Mucosa of descending colon (tissue), 3 donors: ENCODE results near the gene SCAP. TPM values are rescaled to one million over a fixed set of nuclear protein-coding genes. Genes with fewer than 3 reads are reported as not detected.

Source experiments
- ATAC-seq: fragments of 200-7000 bp; cut with Tn5 transposase; one replicate; pipeline ENCODE4 v1.9.1; 2020; ENCODE audit warnings: mild to moderate bottlenecking, moderate library complexity
- DNase-seq, 3 donors: peaks; one replicate each; pipeline ENCODE4 v3.0.0-alpha.2; 2020
- H3K36me3 ChIP-seq: fragments of 200-600 bp; one replicate; pipeline ENCODE4 v1.8.0; 2021; ENCODE audit warnings: low read depth, mild to moderate bottlenecking
- H3K4me1 ChIP-seq: fragments of 200-600 bp; one replicate; pipeline ENCODE4 v1.8.0; 2021; ENCODE audit warnings: low read depth, mild to moderate bottlenecking
- H3K4me3 ChIP-seq: fragments of 200-600 bp; one replicate; pipeline ENCODE4 v1.8.0; 2021; ENCODE audit warnings: mild to moderate bottlenecking
- H3K9me3 ChIP-seq: fragments of 200-600 bp; one replicate; pipeline ENCODE4 v1.8.0; 2021; ENCODE audit warnings: mild to moderate bottlenecking
- intact Hi-C, 2 donors: fragments of 100-400 bp; cut with DNase I in 1 of 2; cut with micrococcal nuclease in 1 of 2; formaldehyde crosslinking; loops; one replicate each; pipeline versions ENCODE4 v1.11.0 to v1.11.1; 2022; cut with DNase I, micrococcal nuclease
- total RNA-seq, 3 donors: library from RNA; stranded (reverse); fragmentation: NEBNext Ultra II Directional in 2 of 3; extraction: Animal tissue kit (Norgen Biotek cat#: 25700) in 2 of 3; gene quantifications; one replicate each; pipeline versions ENCODE4 v1.2.1 to v1.2.4, GENCODE V29; 2021 to 2023
- TF ChIP-seq, protein P1 (sequence below): fragments of 200-600 bp; IDR thresholded peaks from one replicate; pipeline ENCODE4 v1.8.0; 2022; ENCODE audit warnings: antibody characterized with exemption, mild to moderate bottlenecking
- donor health status: DM: no; HTN: no; CAD: no; lungs with moderate emphysema.
- donor health status: DM: no; HTN: no; CAD: no.
- donor health status: DM: no; HTN: yes; CAD: no.

The SCAP gene
- total RNA-seq, 3 donors from 2014 or later: 107 to 151 (median 115) TPM

DNA sequence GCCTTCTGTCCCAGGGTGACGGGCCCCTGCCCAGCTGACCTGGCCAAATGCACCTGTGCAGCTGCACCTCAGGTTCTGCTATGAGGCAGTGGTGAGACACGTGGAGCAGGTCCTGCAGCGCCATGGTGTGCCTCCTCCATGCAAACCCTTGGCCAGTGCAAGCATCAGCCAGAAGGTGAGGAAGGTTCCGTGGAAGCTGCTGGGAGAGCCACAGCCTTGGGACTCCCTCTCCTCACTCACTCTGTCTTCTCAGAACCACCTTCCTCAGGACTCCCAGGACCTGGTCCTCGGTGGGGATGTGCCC lies 63.3 kb downstream of the SCAP start:
- Histone ChIP-seq H3K36me3 (peaks cover 19% of the 10 kb centered on the region), H3K4me3 (no peak overlapping the region), H3K4me1 (no peaks in the 10 kb centered on the region), H3K9me3 (no peaks in the 10 kb centered on the region)
- ATAC-seq (no peak), DNase-seq (no peak)
- TF ChIP-seq, protein P1, sequence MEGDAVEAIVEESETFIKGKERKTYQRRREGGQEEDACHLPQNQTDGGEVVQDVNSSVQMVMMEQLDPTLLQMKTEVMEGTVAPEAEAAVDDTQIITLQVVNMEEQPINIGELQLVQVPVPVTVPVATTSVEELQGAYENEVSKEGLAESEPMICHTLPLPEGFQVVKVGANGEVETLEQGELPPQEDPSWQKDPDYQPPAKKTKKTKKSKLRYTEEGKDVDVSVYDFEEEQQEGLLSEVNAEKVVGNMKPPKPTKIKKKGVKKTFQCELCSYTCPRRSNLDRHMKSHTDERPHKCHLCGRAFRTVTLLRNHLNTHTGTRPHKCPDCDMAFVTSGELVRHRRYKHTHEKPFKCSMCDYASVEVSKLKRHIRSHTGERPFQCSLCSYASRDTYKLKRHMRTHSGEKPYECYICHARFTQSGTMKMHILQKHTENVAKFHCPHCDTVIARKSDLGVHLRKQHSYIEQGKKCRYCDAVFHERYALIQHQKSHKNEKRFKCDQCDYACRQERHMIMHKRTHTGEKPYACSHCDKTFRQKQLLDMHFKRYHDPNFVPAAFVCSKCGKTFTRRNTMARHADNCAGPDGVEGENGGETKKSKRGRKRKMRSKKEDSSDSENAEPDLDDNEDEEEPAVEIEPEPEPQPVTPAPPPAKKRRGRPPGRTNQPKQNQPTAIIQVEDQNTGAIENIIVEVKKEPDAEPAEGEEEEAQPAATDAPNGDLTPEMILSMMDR: no peak
- intact Hi-C loops: no loop called here

DNA sequence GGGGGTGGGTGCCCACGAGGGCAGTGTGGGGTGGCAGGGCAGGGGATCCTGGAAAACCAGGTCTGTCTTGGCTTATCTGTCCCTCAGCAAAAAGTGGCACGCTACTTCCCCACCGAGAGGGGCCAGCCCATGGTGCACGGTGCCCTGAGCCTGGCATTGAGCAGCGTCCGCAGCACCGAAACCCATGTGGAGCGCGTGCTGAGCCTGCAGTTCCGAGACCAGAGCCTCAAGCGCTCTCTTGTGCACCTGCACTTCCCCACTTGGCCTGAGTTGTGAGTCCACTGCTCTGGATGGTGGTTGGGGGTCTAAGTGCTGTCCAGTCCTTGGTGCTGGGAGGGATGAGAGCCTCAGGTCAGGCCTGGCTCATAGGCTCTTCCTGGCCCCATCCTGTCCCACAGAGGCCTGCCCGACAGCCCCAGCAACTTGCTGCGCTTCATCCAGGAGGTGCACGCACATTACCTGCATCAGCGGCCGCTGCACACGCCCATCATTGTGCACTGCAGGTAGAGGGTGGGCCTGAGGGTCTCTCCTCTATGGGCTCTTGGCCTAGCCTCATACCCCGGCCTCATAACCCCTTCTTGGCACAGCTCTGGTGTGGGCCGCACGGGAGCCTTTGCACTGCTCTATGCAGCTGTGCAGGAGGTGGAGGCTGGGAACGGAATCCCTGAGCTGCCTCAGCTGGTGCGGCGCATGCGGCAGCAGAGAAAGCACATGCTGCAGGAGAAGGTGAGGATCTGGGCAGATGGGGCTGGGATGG lies 63.9 kb downstream of the SCAP start:
- ATAC-seq (no peak), DNase-seq (no peak)
- Histone ChIP-seq H3K9me3 (no peaks in the 10 kb centered on the region), H3K4me3 (no peak overlapping the region), H3K4me1 (no peaks in the 10 kb centered on the region), H3K36me3 (peaks cover 19% of the 10 kb centered on the region)
- intact Hi-C loops: no loop called here
- TF ChIP-seq, protein P1: no peak

DNA sequence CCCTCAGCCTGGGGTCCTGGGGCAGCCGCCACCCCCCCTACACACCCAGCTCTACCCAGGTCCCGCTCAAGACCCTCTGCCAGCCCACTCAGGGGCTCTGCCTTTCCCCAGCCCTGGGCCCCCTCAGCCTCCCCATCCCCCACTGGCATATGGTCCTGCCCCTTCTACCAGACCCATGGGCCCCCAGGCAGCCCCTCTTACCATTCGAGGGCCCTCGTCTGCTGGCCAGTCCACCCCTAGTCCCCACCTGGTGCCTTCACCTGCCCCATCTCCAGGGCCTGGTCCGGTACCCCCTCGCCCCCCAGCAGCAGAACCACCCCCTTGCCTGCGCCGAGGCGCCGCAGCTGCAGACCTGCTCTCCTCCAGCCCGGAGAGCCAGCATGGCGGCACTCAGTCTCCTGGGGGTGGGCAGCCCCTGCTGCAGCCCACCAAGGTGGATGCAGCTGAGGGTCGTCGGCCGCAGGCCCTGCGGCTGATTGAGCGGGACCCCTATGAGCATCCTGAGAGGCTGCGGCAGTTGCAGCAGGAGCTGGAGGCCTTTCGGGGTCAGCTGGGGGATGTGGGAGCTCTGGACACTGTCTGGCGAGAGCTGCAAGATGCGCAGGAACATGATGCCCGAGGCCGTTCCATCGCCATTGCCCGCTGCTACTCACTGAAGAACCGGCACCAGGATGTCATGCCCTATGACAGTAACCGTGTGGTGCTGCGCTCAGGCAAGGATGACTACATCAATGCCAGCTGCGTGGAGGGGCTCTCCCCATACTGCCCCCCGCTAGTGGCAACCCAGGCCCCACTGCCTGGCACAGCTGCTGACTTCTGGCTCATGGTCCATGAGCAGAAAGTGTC lies 64.7 kb downstream of the SCAP start:
- no peaks in the 10 kb centered on the region for H3K9me3 ChIP-seq
- intact Hi-C loops: no loop called here
- TF ChIP-seq, protein P1: no peak
- ATAC-seq (no peak), DNase-seq (no peak)
- H3K4me1 ChIP-seq: peaks cover 3% of the 10 kb centered on the region
- H3K36me3 ChIP-seq: peaks cover 19% of the 10 kb centered on the region
- H3K4me3 ChIP-seq: no peak overlapping the region

DNA sequence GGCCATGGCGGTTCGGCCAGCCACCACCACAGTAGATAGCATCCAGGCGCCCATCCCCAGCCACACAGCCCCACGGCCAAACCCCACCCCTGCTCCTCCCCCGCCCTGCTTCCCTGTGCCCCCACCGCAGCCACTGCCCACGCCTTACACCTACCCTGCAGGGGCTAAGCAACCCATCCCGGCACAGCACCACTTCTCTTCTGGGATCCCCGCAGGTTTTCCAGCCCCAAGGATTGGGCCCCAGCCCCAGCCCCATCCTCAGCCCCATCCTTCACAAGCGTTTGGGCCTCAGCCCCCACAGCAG lies 65.4 kb downstream of the SCAP start:
- peaks cover 19% of the 10 kb centered on the region for H3K36me3 ChIP-seq
- TF ChIP-seq, protein P1: no peak

DNA sequence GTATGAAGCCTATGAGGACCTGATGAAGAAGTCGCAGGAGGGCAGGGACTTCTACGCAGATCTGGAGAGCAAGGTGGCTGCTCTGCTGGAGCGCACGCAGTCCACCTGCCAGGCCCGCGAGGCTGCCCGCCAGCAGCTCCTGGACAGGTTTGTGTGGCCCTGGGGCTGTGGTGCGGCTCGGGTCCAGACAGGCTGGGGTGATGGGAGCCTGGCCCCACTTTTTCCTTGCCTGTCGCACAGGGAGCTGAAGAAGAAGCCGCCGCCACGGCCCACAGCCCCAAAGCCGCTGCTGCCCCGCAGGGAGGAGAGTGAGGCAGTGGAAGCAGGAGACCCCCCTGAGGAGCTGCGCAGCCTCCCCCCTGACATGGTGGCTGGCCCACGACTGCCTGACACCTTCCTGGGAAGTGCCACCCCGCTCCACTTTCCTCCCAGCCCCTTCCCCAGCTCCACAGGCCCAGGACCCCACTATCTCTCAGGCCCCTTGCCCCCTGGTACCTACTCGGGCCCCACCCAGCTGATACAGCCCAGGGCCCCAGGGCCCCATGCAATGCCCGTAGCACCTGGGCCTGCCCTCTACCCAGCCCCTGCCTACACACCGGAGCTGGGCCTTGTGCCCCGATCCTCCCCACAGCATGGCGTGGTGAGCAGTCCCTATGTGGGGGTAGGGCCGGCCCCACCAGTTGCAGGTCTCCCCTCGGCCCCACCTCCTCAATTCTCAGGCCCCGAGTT lies 65.9 kb downstream of the SCAP start:
- TF ChIP-seq, protein P1: no peak
- Histone ChIP-seq H3K36me3 (peaks cover 19% of the 10 kb centered on the region), H3K9me3 (no peaks in the 10 kb centered on the region), H3K4me3 (no peak overlapping the region), H3K4me1 (peaks cover 3% of the 10 kb centered on the region)
- intact Hi-C loops: no loop called here
- DNase-seq: no peak
- ATAC-seq: no peak

More for the DNA sequence above, 65.4 kb downstream of the SCAP start:
- H3K9me3 ChIP-seq: no peaks in the 10 kb centered on the region
- peaks cover 3% of the 10 kb centered on the region for H3K4me1 ChIP-seq
- no peak for ATAC-seq
- no peak overlapping the region for H3K4me3 ChIP-seq
- DNase-seq: no peak
- intact Hi-C loops: no loop called here
